Activated T-cell treated with anti-CD3 and anti-CD28 coated beads, Interleukin-2, amount 50 U/mL, for 4 hours (primary cell): ENCODE measurements around the gene BRAF. TPM values are rescaled to one million over a fixed set of nuclear protein-coding genes. Genes with fewer than 3 reads are reported as not detected.
A peak's percentile ranks its signal among the peaks of the same experiment; 100 is the strongest.
"Not testable (repeated sequence)": the region's sequence is repeated elsewhere in the genome, so short reads cannot be mapped to it uniquely, and the experiment has no call there.

Experiments used
- ATAC-seq, 2 donors: fragments of 200-7000 bp; cut with Tn5 transposase; one replicate each; pipeline ENCODE4 v1.10.0; 2021
- DNase-seq: peaks from one replicate; pipeline ENCODE4 v3.0.0-alpha.2; 2020
- H3K27me3 Mint-ChIP-seq: one replicate; pipeline ENCODE4 v1.8.0; 2021; ENCODE audit warnings: low read depth, mixed read lengths
- H3K36me3 Mint-ChIP-seq: one replicate; pipeline ENCODE4 v1.8.0; 2022; ENCODE audit warnings: mixed read lengths; ENCODE audit not compliant: insufficient read depth
- H3K4me1 Mint-ChIP-seq: one replicate; pipeline ENCODE4 v1.8.0; 2021; ENCODE audit warnings: low read depth, mixed read lengths
- H3K4me3 Mint-ChIP-seq: one replicate; pipeline ENCODE4 v1.8.0; 2021; ENCODE audit warnings: mild to moderate bottlenecking, moderate library complexity, mixed read lengths
- H3K9me3 Mint-ChIP-seq: one replicate; pipeline ENCODE4 v1.8.0; 2021; ENCODE audit warnings: mixed read lengths
- total RNA-seq, 3 donors: library from RNA; stranded (reverse); gene quantifications; one replicate each; pipeline ENCODE4 v1.2.1, GENCODE V29; 2021

The BRAF gene
- total RNA-seq, 3 donors from 2014 or later: 27.2 to 29.7 (median 27.8) TPM

DNA sequence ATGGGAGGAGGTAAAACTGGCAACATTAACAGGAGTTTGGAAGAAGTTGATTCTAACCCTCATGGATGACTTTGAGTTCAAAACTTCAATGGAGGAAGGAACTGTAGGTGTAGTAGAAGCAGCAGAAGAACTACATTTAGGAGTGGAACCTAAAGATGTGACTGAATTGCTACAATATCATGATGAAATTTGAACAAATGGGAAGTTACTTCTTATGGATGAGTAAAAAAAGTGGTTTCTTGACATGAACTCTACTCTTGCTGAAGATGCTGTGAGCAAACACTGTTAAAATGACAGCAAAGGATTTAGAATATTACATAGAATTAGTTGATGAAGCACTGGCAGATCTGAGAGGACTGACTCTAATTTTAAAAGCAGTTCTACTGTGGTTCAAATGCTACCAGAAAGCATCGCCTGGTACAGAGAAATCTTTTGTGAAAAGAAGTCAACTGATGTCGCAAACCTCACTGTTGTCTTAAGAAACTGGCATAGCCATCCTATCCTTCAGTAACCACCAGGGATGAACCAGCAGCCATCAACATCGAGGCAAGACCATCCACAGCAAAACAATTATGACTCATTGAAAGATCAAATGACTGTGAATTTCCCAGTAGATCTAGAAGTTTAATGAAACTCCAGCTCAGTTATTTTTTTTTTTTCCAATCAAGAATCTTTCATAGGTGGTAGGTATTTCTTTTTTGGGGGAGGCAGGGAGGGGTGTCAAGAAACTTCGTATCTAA, 20.8 kb downstream of the BRAF start:
- Mint-ChIP-seq H3K9me3 (peaks cover 6% of the 10 kb centered on the region), H3K36me3 (peaks cover 11% of the 10 kb centered on the region), H3K4me1 (peaks cover 54% of the 10 kb centered on the region), H3K27me3 (no peaks in the 10 kb centered on the region), H3K4me3 (no peak overlapping the region)
- DNase-seq: no peak
- ATAC-seq: peak; percentile 41 to 51

DNA sequence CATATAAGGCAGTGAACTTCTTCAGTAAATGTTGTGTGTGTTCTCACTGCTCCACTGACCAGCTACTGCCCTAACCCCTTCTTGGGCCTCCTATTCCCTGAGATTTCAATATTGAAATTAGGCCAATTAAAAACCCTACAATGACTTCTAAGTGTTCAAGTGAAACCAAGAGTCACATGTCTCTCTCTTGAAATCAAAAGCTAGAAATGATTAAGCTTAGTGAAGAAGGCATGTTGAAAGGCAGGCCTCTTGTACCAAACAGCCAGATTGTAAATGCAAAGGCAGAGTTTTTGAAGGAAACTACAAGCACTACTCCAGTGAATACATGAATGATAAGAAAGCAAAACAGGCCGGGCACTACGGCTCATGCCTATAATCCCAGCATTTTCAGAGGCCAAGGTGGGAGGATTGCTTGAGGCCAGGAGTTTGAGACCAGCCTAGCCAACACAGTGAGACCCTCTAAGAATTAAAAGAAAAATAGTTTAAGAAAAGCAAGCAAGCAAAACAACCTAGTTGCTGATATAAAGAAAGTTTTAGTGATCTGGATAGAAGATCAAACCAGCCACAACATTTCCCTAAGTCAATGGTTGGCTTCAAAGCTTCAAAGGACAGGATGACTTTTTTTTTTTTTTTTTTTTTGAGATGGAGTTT, 22.3 kb downstream of the BRAF start:
- DNase-seq (no peak), ATAC-seq (peak; percentile 87 to 88)
- Mint-ChIP-seq H3K9me3 (peaks cover 6% of the 10 kb centered on the region), H3K27me3 (no peaks in the 10 kb centered on the region), H3K4me3 (peak overlapping the region; percentile 47), H3K4me1 (peaks cover 56% of the 10 kb centered on the region), H3K36me3 (peaks cover 10% of the 10 kb centered on the region)

- peaks cover 58% of the 10 kb centered on the region for H3K4me1 Mint-ChIP-seq
- H3K4me3 Mint-ChIP-seq: no peak overlapping the region
- no peak for DNase-seq
- no peak for ATAC-seq
- H3K27me3 Mint-ChIP-seq: no peaks in the 10 kb centered on the region
- peaks cover 10% of the 10 kb centered on the region for H3K36me3 Mint-ChIP-seq
- peaks cover 6% of the 10 kb centered on the region for H3K9me3 Mint-ChIP-seq
Observed at GRCh38 chr7:140901941-140902302, 22.8 kb downstream of the BRAF start.

DNA sequence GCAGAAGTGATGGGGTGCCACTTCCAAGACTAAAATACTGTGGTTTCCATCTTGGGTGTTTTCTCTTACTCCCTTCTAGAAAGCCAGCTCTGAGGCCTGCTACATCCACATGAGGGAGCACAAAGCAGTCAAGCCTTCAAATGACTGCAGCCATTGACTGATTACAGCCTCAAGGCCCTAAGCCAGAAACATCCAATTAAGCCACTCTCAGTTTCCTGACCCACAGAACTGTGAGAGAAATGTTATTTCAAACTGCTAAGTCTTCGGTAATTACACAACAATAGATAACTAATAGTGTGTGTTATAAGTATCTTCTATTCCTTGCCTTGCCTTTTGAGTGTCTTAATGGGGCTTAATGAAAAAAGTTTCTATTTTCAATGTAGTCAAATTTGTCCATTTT, 24.8 kb downstream of the BRAF start:
- DNase-seq: no peak
- Mint-ChIP-seq H3K9me3 (peaks cover 6% of the 10 kb centered on the region), H3K4me1 (peaks cover 68% of the 10 kb centered on the region), H3K4me3 (no peak overlapping the region), H3K36me3 (peaks cover 16% of the 10 kb centered on the region), H3K27me3 (no peaks in the 10 kb centered on the region)
- ATAC-seq: no peak

GRCh38 chr7:140898786-140899536, 25.8 kb downstream of the BRAF start:
- Mint-ChIP-seq H3K4me1 (peaks cover 63% of the 10 kb centered on the region), H3K27me3 (no peaks in the 10 kb centered on the region), H3K36me3 (peaks cover 16% of the 10 kb centered on the region), H3K4me3 (no peak overlapping the region), H3K9me3 (peaks cover 6% of the 10 kb centered on the region)
- DNase-seq: no peak
- peak; percentile 35 to 41 for ATAC-seq

GRCh38 chr7:140896996-140897395, 27.7 kb downstream of the BRAF start:
- no peak for DNase-seq

GRCh38 chr7:140889645-140890044, 35.1 kb downstream of the BRAF start:
- Mint-ChIP-seq H3K9me3 (no peaks in the 10 kb centered on the region), H3K4me3 (no peak overlapping the region), H3K36me3 (peaks cover 2% of the 10 kb centered on the region), H3K4me1 (peaks cover 57% of the 10 kb centered on the region), H3K27me3 (no peaks in the 10 kb centered on the region)
- ATAC-seq: no peak
- no peak for DNase-seq

More at GRCh38 chr7:140896996-140897395, 27.7 kb downstream of the BRAF start:
- Mint-ChIP-seq H3K4me1 (peaks cover 57% of the 10 kb centered on the region), H3K27me3 (no peaks in the 10 kb centered on the region), H3K36me3 (peaks cover 9% of the 10 kb centered on the region), H3K9me3 (no peaks in the 10 kb centered on the region), H3K4me3 (no peak overlapping the region)
- no peak for ATAC-seq

GRCh38 chr7:140889150-140889549, 35.6 kb downstream of the BRAF start:
- DNase-seq: no peak
- ATAC-seq: no peak
- Mint-ChIP-seq H3K27me3 (no peaks in the 10 kb centered on the region), H3K36me3 (peaks cover 2% of the 10 kb centered on the region), H3K4me3 (no peak overlapping the region), H3K9me3 (no peaks in the 10 kb centered on the region), H3K4me1 (peaks cover 56% of the 10 kb centered on the region)

- peaks cover 2% of the 10 kb centered on the region for H3K36me3 Mint-ChIP-seq
- no peak overlapping the region for H3K4me3 Mint-ChIP-seq
- H3K27me3 Mint-ChIP-seq: no peaks in the 10 kb centered on the region
- H3K9me3 Mint-ChIP-seq: no peaks in the 10 kb centered on the region
- H3K4me1 Mint-ChIP-seq: peaks cover 56% of the 10 kb centered on the region
- ATAC-seq: no peak
- DNase-seq: no peak
Observed at GRCh38 chr7:140888087-140888486, 36.6 kb downstream of the BRAF start.

DNA sequence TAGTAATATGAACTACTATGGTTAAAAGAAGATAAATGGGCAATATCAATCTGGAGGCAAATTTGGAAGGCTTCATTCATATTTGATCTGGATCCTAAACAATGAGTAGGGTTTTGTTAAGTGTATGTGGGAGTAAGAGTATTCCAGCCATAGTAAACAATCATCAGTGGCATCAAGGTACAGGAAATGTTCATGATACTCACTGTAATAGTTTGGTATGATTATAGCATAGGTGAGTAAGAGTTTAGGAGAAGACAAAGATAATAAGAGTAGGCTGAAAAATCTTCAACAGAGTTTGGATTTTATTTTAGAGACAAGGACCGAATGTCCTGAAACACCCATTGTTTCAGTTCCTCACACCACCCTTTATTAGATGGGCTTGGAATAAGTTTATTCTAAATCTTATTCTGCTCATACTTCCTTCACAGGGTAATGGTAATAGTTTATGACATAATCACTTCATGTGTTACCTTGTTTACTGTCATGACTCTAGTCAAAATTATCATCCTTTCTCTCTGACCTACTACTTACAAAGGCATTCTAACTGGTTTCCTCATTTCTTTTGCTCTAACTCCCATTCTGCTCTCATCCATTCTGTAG, 38.9 kb downstream of the BRAF start:
- H3K36me3 Mint-ChIP-seq: peaks cover 4% of the 10 kb centered on the region
- no peaks in the 10 kb centered on the region for H3K9me3 Mint-ChIP-seq
- peaks cover 55% of the 10 kb centered on the region for H3K4me1 Mint-ChIP-seq
- ATAC-seq: peak in 1 of 2 donors; percentile 51
- DNase-seq: no peak
- no peaks in the 10 kb centered on the region for H3K27me3 Mint-ChIP-seq
- no peak overlapping the region for H3K4me3 Mint-ChIP-seq

GRCh38 chr7:140883378-140883777, 41.4 kb downstream of the BRAF start:
- no peaks in the 10 kb centered on the region for H3K27me3 Mint-ChIP-seq
- no peak overlapping the region for H3K4me3 Mint-ChIP-seq
- peaks cover 9% of the 10 kb centered on the region for H3K36me3 Mint-ChIP-seq
- DNase-seq: no peak
- ATAC-seq: no peak
- no peaks in the 10 kb centered on the region for H3K9me3 Mint-ChIP-seq
- H3K4me1 Mint-ChIP-seq: peaks cover 49% of the 10 kb centered on the region

DNA sequence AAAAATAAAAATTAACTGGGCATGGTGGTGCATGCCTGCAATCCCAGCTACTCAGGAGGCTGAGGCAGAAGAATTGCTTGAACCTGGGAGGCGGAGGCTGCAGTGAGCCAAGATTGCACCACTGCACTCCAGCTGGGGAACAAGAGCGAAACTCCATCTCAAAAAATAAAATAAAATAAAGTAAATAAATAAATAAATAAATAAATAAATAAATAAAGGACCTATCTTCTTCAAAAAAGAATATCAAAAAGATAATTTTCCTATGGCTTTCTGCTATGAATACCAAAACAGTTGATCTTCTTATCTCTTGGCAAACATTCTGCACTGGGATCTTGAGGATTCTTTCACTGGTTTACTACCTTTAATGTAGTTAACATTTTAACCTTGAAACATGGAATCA, 41.9 kb downstream of the BRAF start:
- H3K9me3 Mint-ChIP-seq, ATAC-seq, H3K27me3 Mint-ChIP-seq, DNase-seq, H3K4me3 Mint-ChIP-seq: not testable (repeated sequence)
- peaks cover 11% of the 10 kb centered on the region for H3K36me3 Mint-ChIP-seq
- H3K4me1 Mint-ChIP-seq: peaks cover 50% of the 10 kb centered on the region

GRCh38 chr7:140881507-140882228, 43.1 kb downstream of the BRAF start:
- no peaks in the 10 kb centered on the region for H3K9me3 Mint-ChIP-seq
- ATAC-seq: peak; percentile 57 to 70
- H3K4me1 Mint-ChIP-seq: peaks cover 54% of the 10 kb centered on the region
- no peaks in the 10 kb centered on the region for H3K27me3 Mint-ChIP-seq
- H3K36me3 Mint-ChIP-seq: peaks cover 11% of the 10 kb centered on the region
- peak overlapping the region; percentile 14 for H3K4me3 Mint-ChIP-seq
- DNase-seq: no peak

DNA sequence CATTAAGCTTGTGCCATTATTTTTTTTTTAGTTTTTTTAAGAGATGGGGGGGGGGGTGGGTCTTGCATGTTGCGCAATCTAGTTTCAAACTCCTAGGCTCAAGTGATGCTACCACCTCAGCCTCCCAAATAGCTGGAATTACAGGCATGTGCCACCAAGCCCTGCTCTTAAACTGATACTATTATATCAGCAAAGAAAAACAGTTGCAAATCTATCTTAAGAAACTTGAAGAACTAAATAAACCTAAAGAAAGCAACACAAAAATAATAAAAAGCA, 47.5 kb downstream of the BRAF start:
- Mint-ChIP-seq H3K27me3 (no peaks in the 10 kb centered on the region), H3K36me3 (peaks cover 21% of the 10 kb centered on the region), H3K4me3 (no peak overlapping the region), H3K4me1 (peaks cover 55% of the 10 kb centered on the region), H3K9me3 (no peaks in the 10 kb centered on the region)
- ATAC-seq (no peak), DNase-seq (no peak)
